ENCODE measurements around the gene GNAQ. TPM values are rescaled to one million over a fixed set of nuclear protein-coding genes. Genes with fewer than 3 reads are reported as not detected.

Gene GNAQ
- total RNA-seq, 1 donor from 2014 or later: 35.4 TPM

DNA sequence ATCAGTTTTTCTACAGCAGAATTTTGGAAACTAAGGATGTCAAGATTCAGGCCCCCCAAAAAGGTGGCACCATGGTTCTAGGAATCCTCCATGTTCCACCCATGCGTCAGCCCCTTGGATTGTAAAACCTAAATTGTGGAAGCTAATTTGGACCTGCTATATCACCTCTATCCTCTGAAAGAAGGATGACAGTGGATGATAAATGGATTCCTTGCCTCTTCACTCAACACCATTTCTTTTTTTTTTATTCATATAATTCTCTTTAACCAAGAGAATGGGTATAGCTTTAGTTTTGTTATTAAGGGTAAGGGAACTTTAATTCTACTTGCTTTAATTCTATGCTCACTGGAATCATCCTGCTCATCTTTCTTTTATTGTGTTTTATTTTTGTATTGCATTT, 71.8 kb downstream of the GNAQ start:
- DNase-seq (ENCODE audit: low read depth): no peak
- no peak for TF ChIP-seq CTCF (IDR thresholded peaks at IDR 0.05; ENCODE audit: insufficient read depth, low read length, poor library complexity, severe bottlenecking)
- no peak overlapping the region for H3K4me3 ChIP-seq (ENCODE audit: low read depth, low read length)
- H3K27me3 ChIP-seq (ENCODE audit: control insufficient read depth, insufficient read depth, low read length): no peaks in the 10 kb centered on the region
- no peaks in the 10 kb centered on the region for H3K36me3 ChIP-seq (ENCODE audit: control insufficient read depth, insufficient read depth, low read length)

- Histone ChIP-seq H3K27me3 (ENCODE audit: control insufficient read depth, insufficient read depth, low read length) (no peaks in the 10 kb centered on the region), H3K36me3 (ENCODE audit: control insufficient read depth, insufficient read depth, low read length) (no peaks in the 10 kb centered on the region), H3K4me3 (ENCODE audit: low read depth, low read length) (no peak overlapping the region)
- no peak for DNase-seq (ENCODE audit: low read depth)
- TF ChIP-seq CTCF (IDR thresholded peaks at IDR 0.05; ENCODE audit: insufficient read depth, low read length, poor library complexity, severe bottlenecking): no peak
Measured at GRCh38 chr9:77957652-77958051, 74.0 kb downstream of the GNAQ start.

- DNase-seq (ENCODE audit: low read depth): no peak
- Histone ChIP-seq H3K4me3 (ENCODE audit: low read depth, low read length) (no peak overlapping the region), H3K36me3 (ENCODE audit: control insufficient read depth, insufficient read depth, low read length) (no peaks in the 10 kb centered on the region), H3K27me3 (ENCODE audit: control insufficient read depth, insufficient read depth, low read length) (no peaks in the 10 kb centered on the region)
- no peak for TF ChIP-seq CTCF (IDR thresholded peaks at IDR 0.05; ENCODE audit: insufficient read depth, low read length, poor library complexity, severe bottlenecking)
Measured at GRCh38 chr9:77956555-77956954, 75.1 kb downstream of the GNAQ start.

- no peak overlapping the region for H3K4me3 ChIP-seq (ENCODE audit: low read depth, low read length)
- no peaks in the 10 kb centered on the region for H3K27me3 ChIP-seq (ENCODE audit: control insufficient read depth, insufficient read depth, low read length)
- no peaks in the 10 kb centered on the region for H3K36me3 ChIP-seq (ENCODE audit: control insufficient read depth, insufficient read depth, low read length)
- TF ChIP-seq CTCF (IDR thresholded peaks at IDR 0.05; ENCODE audit: insufficient read depth, low read length, poor library complexity, severe bottlenecking): no peak
- no peak for DNase-seq (ENCODE audit: low read depth)
Measured at GRCh38 chr9:77954666-77955015, 77.0 kb downstream of the GNAQ start.

DNA sequence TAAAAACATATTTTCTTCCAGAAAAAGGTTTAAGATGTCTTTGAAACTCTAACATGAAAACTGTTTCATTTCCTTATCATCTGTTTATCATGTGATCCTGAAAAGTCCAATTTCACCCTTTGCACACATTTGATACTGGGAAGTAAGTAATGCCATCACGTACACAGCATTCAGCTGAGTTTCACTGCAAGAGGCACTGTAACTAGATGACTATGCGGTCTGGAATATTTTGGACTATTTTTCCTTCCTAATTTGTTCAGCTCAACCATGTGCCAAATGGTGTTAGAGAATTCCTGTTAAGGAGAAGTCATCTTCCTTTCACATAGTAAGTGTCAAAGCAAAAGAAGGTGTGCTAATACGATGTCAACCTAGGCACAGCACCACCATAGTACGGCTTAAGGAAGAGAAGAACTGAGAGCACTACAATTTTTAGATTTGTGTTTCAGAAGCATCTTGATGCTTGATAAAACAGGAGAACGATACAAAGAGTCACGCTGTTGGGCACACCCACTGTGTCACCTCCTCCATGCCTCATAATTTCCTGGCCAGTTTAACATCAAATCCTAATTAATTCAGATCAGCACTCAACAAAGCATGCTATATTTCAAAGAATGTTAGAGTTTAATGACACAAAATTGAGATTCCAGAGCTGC, 77.5 kb downstream of the GNAQ start:
- TF ChIP-seq CTCF (IDR thresholded peaks at IDR 0.05; ENCODE audit: insufficient read depth, low read length, poor library complexity, severe bottlenecking): no peak

GRCh38 chr9:77953590-77953989, 78.0 kb downstream of the GNAQ start:
- no peak for DNase-seq (ENCODE audit: low read depth)
- H3K4me3 ChIP-seq (ENCODE audit: low read depth, low read length): no peak overlapping the region
- TF ChIP-seq CTCF (IDR thresholded peaks at IDR 0.05; ENCODE audit: insufficient read depth, low read length, poor library complexity, severe bottlenecking): no peak

More for the DNA sequence above, 77.5 kb downstream of the GNAQ start:
- H3K27me3 ChIP-seq (ENCODE audit: control insufficient read depth, insufficient read depth, low read length): no peaks in the 10 kb centered on the region
- DNase-seq (ENCODE audit: low read depth): no peak
- no peak overlapping the region for H3K4me3 ChIP-seq (ENCODE audit: low read depth, low read length)
- no peaks in the 10 kb centered on the region for H3K36me3 ChIP-seq (ENCODE audit: control insufficient read depth, insufficient read depth, low read length)

More at GRCh38 chr9:77953590-77953989, 78.0 kb downstream of the GNAQ start:
- Histone ChIP-seq H3K36me3 (ENCODE audit: control insufficient read depth, insufficient read depth, low read length) (no peaks in the 10 kb centered on the region), H3K27me3 (ENCODE audit: control insufficient read depth, insufficient read depth, low read length) (no peaks in the 10 kb centered on the region)

All from kidney epithelial cell (primary cell).